Right forelimb (tissue), 1 donor: ENCODE results near the gene UGT1A6.
"Not testable (repeated sequence)": the region's sequence is repeated elsewhere in the genome, so short reads cannot be mapped to it uniquely, and the experiment has no call there.

Experiments used
- DNase-seq: peaks from one replicate; pipeline ENCODE4 v3.0.0-alpha.2; 2018

Gene UGT1A6

GRCh38 chr2:233692648-233693047 lies at the start of gene UGT1A6:
TSS of gene UGT1A6 (plus strand) at chr2:233692890. CDS start at chr2:233693005, 115 bp downstream.
- DNase-seq: no peak

DNA sequence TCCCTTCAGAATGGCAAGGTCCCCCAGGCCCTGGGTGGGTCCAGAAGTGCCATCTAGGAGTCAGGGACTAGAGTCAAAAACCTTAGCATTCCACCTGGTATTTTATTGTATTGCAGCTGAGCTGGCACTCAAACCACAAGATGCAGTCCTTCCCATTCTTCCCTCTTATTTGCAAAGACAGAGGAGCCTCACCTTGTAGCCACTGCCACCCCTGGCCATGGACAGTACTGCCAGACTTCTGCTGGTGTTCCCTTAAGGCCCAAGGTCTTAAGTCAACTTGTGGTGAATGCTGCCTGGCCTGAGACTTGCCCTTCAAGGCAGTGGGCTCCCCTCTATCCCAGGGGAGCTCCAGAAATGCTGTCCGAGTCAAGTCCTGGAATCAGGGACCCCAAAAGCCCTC lies 49.6 kb upstream of the UGT1A6 start:
- DNase-seq: no peak

DNA sequence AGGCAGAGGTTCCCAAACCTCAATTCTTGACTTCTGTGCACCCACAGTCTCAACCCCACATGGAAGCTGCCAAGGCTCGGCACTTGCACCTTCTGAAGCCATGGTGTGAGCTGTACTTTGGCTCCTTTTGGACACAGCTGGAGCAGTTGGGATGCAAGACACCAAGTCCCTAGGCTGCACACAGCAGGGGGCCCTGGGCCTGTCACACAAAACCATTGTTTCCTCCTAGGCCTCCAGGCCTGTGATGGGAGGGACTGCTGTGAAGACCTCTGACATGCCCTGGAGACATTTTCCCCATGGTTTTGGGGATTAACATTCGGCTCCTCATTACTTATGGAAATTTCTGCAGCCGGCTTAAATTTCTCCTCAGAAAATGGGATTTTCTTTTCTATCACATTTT lies 46.7 kb upstream of the UGT1A6 start:
- DNase-seq: not testable (repeated sequence)

DNA sequence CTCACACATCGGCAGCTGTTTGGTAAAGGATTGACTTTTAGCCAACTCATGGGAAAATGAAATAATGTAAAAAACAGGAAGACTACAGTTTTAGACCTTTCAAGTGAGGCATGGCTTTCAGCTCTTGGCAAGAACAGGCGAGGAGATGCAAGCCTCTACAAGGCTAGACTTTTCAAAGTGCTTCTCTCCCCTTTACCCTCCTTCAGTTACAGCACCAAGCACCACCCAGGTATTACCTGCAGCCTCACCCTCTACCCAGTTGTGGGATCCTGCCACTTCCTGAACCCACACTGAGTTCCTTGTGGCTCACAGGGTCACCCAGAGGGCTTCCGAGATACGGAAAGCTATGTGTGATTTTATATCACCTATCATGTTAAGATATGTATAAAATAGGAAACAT lies 41.7 kb upstream of the UGT1A6 start:
- no peak for DNase-seq

DNA sequence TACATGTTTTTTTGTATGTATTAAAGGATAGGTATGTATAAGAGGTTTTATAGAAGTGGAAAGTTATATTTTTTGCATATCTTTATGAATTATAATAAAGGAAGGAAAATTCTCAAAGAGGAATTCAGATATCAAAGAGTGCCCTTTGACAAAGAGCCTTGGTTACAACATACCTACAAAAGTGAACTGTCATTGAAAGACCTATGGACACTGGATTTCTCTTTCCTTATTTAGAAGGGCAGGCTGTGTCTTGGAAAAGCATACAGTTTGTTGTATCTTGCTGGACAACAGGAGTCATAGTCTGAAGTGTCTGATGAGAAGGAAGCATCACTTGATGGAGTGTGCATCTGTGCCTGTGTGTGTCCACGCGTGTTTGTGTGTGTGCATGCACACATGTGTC lies 41.3 kb upstream of the UGT1A6 start:
- DNase-seq: no peak

- DNase-seq: no peak
These were observed 38.2 kb upstream of the UGT1A6 start for GRCh38 chr2:233654501-233654900.

- no peak for DNase-seq
These were observed 37.6 kb upstream of the UGT1A6 start for GRCh38 chr2:233655043-233655442.

DNA sequence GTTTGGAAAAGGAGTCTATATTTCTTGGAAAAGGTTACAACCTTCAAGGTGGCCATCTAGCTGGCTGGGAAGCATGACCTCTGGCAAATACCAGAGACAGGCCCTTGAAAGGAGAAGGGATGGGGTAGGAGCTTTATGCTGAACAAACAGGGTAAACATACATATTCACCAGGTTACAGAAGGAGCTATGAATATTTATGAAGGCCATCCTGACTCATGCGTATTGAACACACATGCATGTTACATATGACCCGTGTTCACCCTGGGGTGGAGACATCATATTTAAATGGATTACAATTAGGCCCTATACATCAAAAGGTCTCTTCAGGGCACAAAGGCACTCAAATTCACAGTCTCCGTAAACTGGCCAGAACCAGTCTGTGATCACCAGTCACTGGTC lies 36.7 kb upstream of the UGT1A6 start:
- not testable (repeated sequence) for DNase-seq

DNA sequence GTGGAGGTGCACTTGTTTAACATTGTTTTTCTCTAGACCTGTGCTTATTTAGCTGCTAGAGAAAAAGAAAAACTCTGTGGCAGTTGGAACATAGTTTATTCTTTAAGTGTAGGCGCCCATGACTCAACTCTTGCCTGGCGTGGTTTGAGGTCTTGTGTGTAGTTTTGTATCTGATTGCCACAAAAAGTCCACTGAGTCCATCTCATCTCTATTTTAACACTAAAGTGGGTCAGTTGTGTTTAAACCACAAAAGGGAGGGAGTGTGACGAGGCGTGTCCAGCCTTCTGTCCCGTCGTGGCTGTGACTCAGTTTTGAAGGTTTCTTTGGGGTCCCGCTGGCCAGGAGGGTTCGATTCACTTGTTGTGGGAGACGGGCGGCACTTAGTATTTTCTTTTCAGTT lies 36.2 kb upstream of the UGT1A6 start:
- no peak for DNase-seq

DNA sequence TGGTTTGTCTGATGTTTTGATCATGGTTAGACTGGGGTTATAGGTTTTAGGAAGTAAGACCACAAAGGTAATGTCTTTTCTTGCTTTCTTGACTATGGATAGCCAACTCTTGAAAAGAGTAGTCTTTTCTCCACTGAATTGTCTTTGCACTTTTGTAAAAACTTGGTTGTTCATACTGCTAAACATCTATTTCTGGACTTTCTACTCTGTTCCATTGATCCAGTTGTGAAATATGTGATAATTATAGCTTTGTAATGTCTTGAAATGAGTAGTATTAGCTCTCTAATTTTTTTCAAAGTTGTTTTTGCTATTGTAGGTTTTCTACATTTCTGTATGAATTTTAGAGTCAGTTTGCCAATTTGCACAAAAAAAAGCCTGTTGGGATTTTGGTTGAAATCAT lies 34.1 kb upstream of the UGT1A6 start:
- no peak for DNase-seq

DNA sequence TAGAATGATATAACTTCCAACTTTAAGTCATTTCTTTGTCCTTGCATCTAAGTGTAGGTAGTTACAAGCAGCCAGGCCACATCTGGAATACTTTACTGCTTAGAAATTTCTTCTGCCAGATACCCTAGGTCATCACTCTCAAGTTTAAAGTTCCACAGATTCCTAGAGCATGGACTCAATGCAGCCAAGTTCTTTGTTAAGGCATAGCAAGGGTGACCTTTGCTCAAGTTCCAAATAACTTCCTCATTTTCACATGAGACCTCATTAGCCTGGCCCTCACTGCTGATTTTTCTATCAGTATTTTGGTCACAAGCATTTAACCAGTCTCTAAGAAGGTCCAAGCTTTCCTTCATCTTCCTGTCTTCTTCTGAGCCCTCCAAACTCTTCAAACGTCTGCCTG lies 28.8 kb upstream of the UGT1A6 start:
- no peak for DNase-seq

- no peak for DNase-seq
These were observed 24.0 kb upstream of the UGT1A6 start for GRCh38 chr2:233668605-233669260.

DNA sequence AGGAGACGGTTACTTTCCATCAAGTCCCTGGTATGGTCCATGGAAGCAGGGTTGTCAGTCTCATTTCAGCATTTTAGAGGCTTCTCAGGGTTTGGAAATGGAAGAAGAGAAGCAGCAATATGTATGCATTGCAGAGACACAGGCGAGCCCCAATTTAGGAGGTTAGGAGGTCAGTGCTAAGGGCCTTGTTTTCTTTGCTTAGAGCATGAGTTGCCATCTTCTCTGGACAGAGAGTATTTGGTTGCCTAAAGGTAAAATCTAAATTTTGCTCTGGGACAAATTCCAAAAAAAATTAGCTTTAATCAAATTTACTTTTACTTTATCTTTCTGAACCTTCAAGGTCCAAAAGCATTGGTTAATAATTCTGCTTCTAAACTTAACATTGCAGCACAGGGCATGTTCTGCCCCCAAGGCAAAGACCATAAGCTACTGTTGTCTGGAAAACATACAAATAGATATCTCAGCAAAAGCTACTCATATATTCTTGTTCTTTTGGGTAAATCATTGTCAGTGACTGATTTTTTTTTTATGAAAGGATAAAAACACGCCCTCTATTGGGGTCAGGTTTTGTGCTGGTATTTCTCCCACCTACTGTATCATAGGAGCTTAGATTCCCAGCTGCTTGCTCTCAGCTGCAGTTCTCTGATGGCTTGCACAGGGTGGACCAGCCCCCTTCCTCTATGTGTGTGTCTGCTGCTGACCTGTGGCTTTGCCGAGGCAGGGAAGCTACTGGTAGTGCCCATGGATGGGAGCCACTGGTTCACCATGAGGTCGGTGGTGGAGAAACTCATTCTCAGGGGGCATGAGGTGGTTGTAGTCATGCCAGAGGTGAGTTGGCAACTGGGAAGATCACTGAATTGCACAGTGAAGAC lies 21.2 kb upstream of the UGT1A6 start, which contains the start of gene UGT1A9:
Gene UGT1A9, plus strand, starts transcription at position 609 of the 872 bp plus-strand sequence. Its CDS starts 37 bp downstream, at position 646.
- no peak for DNase-seq

- DNase-seq: no peak
These were observed 19.8 kb upstream of the UGT1A6 start for GRCh38 chr2:233672886-233673285.

- DNase-seq: no peak
These were observed 18.8 kb upstream of the UGT1A6 start for GRCh38 chr2:233673896-233674295.

- DNase-seq: no peak
These were observed 18.4 kb upstream of the UGT1A6 start for GRCh38 chr2:233674314-233674713.

DNA sequence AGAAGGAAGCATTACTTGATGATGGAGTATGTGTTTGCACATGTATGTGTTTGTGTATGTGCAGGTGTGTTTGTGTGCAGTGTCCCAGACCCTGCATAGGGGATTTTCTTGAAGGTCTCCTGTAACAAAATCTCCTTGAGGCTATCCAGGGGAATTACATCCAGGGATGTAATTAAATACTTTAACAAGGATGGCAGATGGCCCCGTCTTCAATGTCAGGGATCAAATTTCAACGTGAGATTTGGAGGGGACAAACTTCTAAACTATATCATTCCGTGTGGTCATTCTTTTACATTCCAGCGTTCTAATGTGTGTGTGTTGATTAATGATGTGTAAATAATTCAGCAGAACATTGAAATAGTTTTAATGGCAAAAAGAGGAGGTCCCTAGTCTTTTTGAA lies 17.7 kb upstream of the UGT1A6 start:
- DNase-seq: no peak

GRCh38 chr2:233676046-233676445 lies 16.6 kb upstream of the UGT1A6 start:
- DNase-seq: no peak

DNA sequence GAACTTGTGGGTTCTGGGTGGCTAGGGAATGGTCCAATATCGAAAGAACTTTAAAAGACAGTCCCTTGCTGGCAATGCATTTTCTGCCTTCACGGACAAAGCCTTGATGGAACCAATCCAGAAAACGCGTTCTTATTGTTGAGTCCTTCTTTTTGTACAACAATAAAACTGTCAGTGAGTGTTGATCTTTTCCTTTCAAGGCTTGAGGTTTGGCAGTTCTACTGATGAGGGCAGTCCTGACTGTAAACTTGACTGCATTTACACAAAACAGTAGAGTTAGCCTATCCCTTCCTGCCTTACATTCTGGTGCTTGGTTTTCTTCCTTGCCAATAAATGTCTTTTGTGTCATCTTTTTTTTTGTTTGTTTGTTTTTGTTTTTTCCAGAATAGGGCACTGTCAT lies 13.5 kb upstream of the UGT1A6 start:
- DNase-seq: no peak

- no peak for DNase-seq
These were observed 12.2 kb upstream of the UGT1A6 start for GRCh38 chr2:233680361-233681045.

DNA sequence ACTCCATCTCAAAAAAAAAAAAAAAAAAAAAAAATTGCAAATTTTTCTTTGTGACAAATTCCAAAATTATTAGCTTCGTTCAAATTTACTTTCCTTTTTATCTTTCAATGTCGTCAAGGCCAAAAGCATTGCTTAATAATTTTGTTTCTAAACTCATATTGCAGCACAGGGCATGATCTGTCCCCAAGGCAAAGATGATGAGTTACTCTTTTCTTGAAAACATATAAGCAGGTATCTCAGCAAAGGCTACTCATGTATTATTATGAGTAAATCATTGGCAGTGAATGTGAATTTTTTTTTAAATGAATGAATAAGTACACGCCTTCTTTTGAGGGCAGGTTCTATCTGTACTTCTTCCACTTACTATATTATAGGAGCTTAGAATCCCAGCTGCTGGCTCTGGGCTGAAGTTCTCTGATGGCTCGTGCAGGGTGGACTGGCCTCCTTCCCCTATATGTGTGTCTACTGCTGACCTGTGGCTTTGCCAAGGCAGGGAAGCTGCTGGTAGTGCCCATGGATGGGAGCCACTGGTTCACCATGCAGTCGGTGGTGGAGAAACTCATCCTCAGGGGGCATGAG lies 11.1 kb upstream of the UGT1A6 start, which contains the start of gene UGT1A7:
Gene UGT1A7, plus strand, starts transcription at position 381 of the 579 bp plus-strand sequence. Its CDS starts 37 bp downstream, at position 418.
- DNase-seq: no peak

GRCh38 chr2:233684640-233685039 lies 8.1 kb upstream of the UGT1A6 start:
- no peak for DNase-seq

- DNase-seq: no peak
These were observed 5.8 kb upstream of the UGT1A6 start for GRCh38 chr2:233686928-233687327.
